Stimulated activated naive B cell treated with anti-CD40 and anti-IgM and Interleukin-4, amounts not matched to agents 10 μg/mL and 1 μg/mL and 100 μg/mL, for 72 hours (primary cell): ENCODE data around the gene TRAK2.
"Not testable (repeated sequence)": the region's sequence is repeated elsewhere in the genome, so short reads cannot be mapped to it uniquely, and the experiment has no call there.

Experiments used
- ATAC-seq, 2 donors: fragments of 150-1000 bp; cut with Tn5 transposase; replicated peaks; 2 replicates each; pipeline ENCODE4 v1.10.0; 2021; ENCODE audit warnings: moderate library complexity in 1 of 2
- DNase-seq: peaks from one replicate; pipeline ENCODE4 v3.0.0; 2021
- H3K27ac Mint-ChIP-seq: one replicate; pipeline ENCODE4 v1.8.0; 2022; ENCODE audit warnings: mild to moderate bottlenecking, mixed read lengths
- H3K27me3 Mint-ChIP-seq, 2 donors: one replicate each; pipeline ENCODE4 v1.8.0; 2022; ENCODE audit warnings: mixed read lengths in 2 of 2
- H3K36me3 Mint-ChIP-seq, 2 donors: one replicate each; pipeline ENCODE4 v1.8.0; 2022; ENCODE audit warnings: mixed read lengths in 2 of 2, mild to moderate bottlenecking in 1 of 2
- H3K4me1 Mint-ChIP-seq, 2 donors: one replicate each; pipeline ENCODE4 v1.8.0; 2022; ENCODE audit warnings: mixed read lengths in 2 of 2, mild to moderate bottlenecking in 1 of 2
- H3K4me3 Mint-ChIP-seq, 2 donors: one replicate each; pipeline ENCODE4 v1.8.0; 2022; ENCODE audit warnings: mild to moderate bottlenecking in 2 of 2, mixed read lengths in 2 of 2, moderate library complexity in 1 of 2
- H3K9me3 Mint-ChIP-seq, 2 donors: one replicate each; pipeline ENCODE4 v1.8.0; 2022; ENCODE audit warnings: mixed read lengths in 2 of 2, mild to moderate bottlenecking in 1 of 2

The TRAK2 gene

GRCh38 chr2:201378496-201379397 is 72.5 kb downstream of the TRAK2 start:
- DNase-seq (no peak), ATAC-seq (no peak)
- Mint-ChIP-seq H3K27me3 (no peaks in the 10 kb centered on the region), H3K9me3 (peaks cover 8 to 9% of the 10 kb centered on the region in 2 donors), H3K4me3 (no peak overlapping the region), H3K36me3 (peaks cover 41 to 51% of the 10 kb centered on the region in 2 donors), H3K4me1 (peaks cover 5 to 9% of the 10 kb centered on the region in 2 donors), H3K27ac (no peak overlapping the region)

DNA sequence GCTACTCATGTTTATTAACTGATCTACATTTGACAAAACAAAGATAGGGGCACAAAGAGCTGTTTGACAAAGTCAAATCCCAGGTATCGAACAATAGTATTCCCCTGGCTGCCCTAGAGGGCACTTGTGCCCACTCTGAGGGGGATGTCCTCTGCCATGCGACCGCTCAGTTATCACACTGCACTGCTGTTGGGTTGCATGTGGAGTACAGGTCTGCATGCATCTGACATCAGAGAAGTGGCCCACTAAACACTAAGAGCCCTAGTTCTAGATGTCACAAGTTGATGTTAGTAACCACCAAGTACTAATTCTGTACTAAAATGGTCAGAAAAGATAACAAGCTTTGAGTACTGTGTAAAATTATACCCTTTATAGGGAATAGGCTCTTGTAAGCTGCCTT is 74.0 kb downstream of the TRAK2 start:
- H3K27me3 Mint-ChIP-seq: no peaks in the 10 kb centered on the region
- no peak overlapping the region for H3K4me3 Mint-ChIP-seq
- H3K9me3 Mint-ChIP-seq: peaks cover 8 to 9% of the 10 kb centered on the region in 2 donors
- H3K27ac Mint-ChIP-seq: peak overlapping the region; percentile 73
- peaks cover 46 to 54% of the 10 kb centered on the region in 2 donors for H3K36me3 Mint-ChIP-seq
- ATAC-seq (no peak), DNase-seq (no peak)
- H3K4me1 Mint-ChIP-seq: peaks cover 13 to 20% of the 10 kb centered on the region in 2 donors

DNA sequence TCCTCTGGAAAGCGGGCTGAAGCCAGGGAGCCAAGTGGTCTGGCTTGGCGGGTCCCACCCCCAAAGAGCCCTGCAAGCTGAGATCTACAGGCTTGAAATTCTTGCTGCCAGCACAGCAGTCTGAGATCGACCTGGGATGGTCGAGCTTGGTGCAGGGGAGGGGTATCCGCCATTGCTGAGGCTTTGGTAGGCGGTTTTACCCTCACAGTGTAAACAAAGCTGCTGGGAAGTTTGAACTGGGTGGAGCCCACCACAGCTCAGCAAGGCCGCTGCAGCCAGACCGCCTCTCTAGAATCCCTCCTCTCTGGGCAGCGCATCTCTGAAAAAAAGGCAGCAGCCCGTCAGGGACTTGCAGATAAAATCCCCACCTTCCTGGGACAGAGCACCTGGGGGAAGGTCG is 81.5 kb downstream of the TRAK2 start:
- Mint-ChIP-seq H3K36me3 (peaks cover 70 to 88% of the 10 kb centered on the region in 2 donors), H3K4me1 (peaks cover 17 to 38% of the 10 kb centered on the region in 2 donors), H3K27ac (no peak overlapping the region), H3K4me3 (no peak overlapping the region), H3K27me3 (no peaks in the 10 kb centered on the region), H3K9me3 (peaks cover 15 to 17% of the 10 kb centered on the region in 2 donors)
- no peak for ATAC-seq
- DNase-seq: no peak

GRCh38 chr2:201369318-201369717 is 81.9 kb downstream of the TRAK2 start:
- Mint-ChIP-seq H3K9me3 (peaks cover 13 to 17% of the 10 kb centered on the region in 2 donors), H3K4me1 (peaks cover 17 to 35% of the 10 kb centered on the region in 2 donors), H3K36me3 (peaks cover 68 to 85% of the 10 kb centered on the region in 2 donors)
- ATAC-seq, H3K27ac Mint-ChIP-seq, DNase-seq, H3K4me3 Mint-ChIP-seq, H3K27me3 Mint-ChIP-seq: not testable (repeated sequence)

GRCh38 chr2:201366146-201366545 is 85.1 kb downstream of the TRAK2 start:
- Mint-ChIP-seq H3K9me3 (peaks cover 12 to 14% of the 10 kb centered on the region in 2 donors), H3K4me3 (no peak overlapping the region), H3K27me3 (no peaks in the 10 kb centered on the region), H3K27ac (no peak overlapping the region), H3K36me3 (peaks cover 64 to 78% of the 10 kb centered on the region in 2 donors), H3K4me1 (peaks cover 5 to 20% of the 10 kb centered on the region in 2 donors)
- no peak for ATAC-seq
- DNase-seq: no peak

- ATAC-seq (peak; percentile 71 to 84), DNase-seq (peak; percentile 3)
- no peak overlapping the region for H3K4me3 Mint-ChIP-seq
- H3K4me1 Mint-ChIP-seq: peaks cover 4 to 20% of the 10 kb centered on the region in 2 donors
- peaks cover 57 to 68% of the 10 kb centered on the region in 2 donors for H3K36me3 Mint-ChIP-seq
- no peaks in the 10 kb centered on the region for H3K27me3 Mint-ChIP-seq
- H3K27ac Mint-ChIP-seq: no peak overlapping the region
- H3K9me3 Mint-ChIP-seq: peaks cover 12 to 14% of the 10 kb centered on the region in 2 donors
Measured at GRCh38 chr2:201363857-201364560, 87.2 kb downstream of the TRAK2 start.

DNA sequence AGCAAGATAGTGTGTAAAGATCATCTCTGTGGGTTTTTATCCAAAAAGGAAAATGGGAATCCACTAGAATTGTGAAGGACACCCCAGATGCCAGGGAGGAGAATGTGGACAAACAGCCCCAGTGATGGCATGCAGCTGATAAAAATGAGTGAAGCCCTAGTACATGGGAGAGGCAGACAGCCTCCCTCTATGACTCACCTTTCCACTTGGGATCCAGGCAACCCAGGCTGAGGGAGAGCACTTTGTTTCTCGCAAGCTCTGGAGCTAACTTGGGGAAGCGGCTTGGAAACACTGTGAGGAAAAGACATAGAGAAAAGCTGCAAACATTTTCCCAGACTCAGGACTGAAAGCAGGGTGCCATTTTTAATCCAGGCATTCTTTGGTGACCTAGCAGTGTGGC is 88.9 kb downstream of the TRAK2 start:
- DNase-seq (no peak), ATAC-seq (no peak)
- peaks cover 7 to 20% of the 10 kb centered on the region in 2 donors for H3K4me1 Mint-ChIP-seq
- H3K27ac Mint-ChIP-seq: no peak overlapping the region
- peaks cover 7 to 8% of the 10 kb centered on the region in 2 donors for H3K9me3 Mint-ChIP-seq
- H3K36me3 Mint-ChIP-seq: peaks cover 46 to 57% of the 10 kb centered on the region in 2 donors
- no peak overlapping the region for H3K4me3 Mint-ChIP-seq
- H3K27me3 Mint-ChIP-seq: no peaks in the 10 kb centered on the region

DNA sequence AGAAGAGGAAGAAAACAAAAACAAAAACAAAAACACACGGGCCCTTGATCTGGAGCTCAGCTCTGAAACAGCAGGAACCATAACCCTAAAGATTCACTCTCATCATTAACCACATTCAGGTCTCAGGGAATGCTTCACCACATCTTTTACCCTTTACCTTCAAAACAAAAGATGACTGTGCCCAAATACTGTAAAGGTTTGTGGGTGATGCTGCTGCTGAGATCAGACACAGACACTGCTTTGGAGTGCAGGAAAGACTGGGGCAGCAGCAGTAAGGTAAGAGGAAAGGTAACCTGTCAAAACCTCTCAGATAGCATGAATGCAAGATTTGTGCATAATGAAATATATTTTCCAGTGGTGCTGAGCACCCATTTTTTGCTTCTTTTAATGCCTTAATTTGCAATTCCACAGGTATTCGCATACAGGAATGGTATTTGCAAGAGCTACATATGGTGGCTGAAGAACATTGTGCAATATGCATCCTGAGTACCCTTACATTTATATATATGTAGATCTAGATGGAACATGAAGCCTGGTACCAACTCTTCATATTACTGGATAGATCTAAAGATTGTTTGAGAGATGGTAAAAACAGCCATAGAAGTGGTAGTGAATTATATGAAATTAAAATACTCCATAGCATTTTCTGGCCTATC is 90.1 kb downstream of the TRAK2 start:
- Mint-ChIP-seq H3K4me3 (no peak overlapping the region), H3K27me3 (no peaks in the 10 kb centered on the region), H3K27ac (no peak overlapping the region), H3K9me3 (no peaks in the 10 kb centered on the region), H3K36me3 (peaks cover 37 to 46% of the 10 kb centered on the region in 2 donors), H3K4me1 (peaks cover 7 to 11% of the 10 kb centered on the region in 2 donors)
- ATAC-seq: no peak
- no peak for DNase-seq

DNA sequence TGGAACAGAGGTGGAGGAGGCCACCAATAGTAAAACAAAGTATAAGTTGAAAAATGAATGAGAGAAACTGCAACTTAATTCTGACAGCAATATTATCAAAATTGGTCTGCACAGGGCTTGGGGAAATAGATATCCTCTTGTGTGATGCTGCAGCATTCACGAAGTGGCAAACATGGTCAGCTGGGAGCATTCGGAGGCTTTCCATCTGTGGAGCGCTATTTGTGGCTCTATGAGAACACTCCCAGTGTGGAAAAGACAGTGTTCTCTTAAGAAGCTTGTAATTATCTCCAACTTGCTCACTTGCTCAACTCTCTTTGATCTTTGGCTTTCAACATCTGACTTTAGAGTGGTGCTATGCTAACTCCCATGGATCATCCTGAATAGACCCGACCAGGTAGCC is 91.0 kb downstream of the TRAK2 start:
- ATAC-seq (no peak), DNase-seq (no peak)
- H3K4me3 Mint-ChIP-seq: no peak overlapping the region
- H3K27me3 Mint-ChIP-seq: no peaks in the 10 kb centered on the region
- peaks cover 7 to 11% of the 10 kb centered on the region in 2 donors for H3K4me1 Mint-ChIP-seq
- peaks cover 36% of the 10 kb centered on the region in 2 donors for H3K36me3 Mint-ChIP-seq
- no peak overlapping the region for H3K27ac Mint-ChIP-seq
- no peaks in the 10 kb centered on the region for H3K9me3 Mint-ChIP-seq

GRCh38 chr2:201358684-201359083 is 92.6 kb downstream of the TRAK2 start:
- ATAC-seq (peak in 1 of 2 donors; percentile 48), DNase-seq (no peak)
- Mint-ChIP-seq H3K4me1 (peaks cover 4 to 5% of the 10 kb centered on the region in 2 donors), H3K4me3 (no peak overlapping the region), H3K36me3 (peaks cover 30 to 31% of the 10 kb centered on the region in 2 donors), H3K27me3 (no peaks in the 10 kb centered on the region), H3K9me3 (peaks cover 2 to 3% of the 10 kb centered on the region in 2 donors), H3K27ac (no peak overlapping the region)

- no peaks in the 10 kb centered on the region for H3K27me3 Mint-ChIP-seq
- peaks cover 0 to 5% of the 10 kb centered on the region in 2 donors for H3K4me1 Mint-ChIP-seq
- no peak within 1 kb of the TSS for H3K27ac Mint-ChIP-seq
- H3K9me3 Mint-ChIP-seq: peaks cover 2 to 3% of the 10 kb centered on the region in 2 donors
- ATAC-seq (peak in 1 of 2 donors; percentile 41), DNase-seq (no peak)
- H3K36me3 Mint-ChIP-seq: peaks cover 24 to 31% of the 10 kb centered on the region in 2 donors
- H3K4me3 Mint-ChIP-seq: no peak within 1 kb of the TSS
Measured at GRCh38 chr2:201357221-201357620, 94.0 kb downstream of the TRAK2 start, which contains the start of gene FLACC1. Gene FLACC1 (minus strand): TSS chr2:201357345. CDS start chr2:201351404, 5,941 bp downstream.

DNA sequence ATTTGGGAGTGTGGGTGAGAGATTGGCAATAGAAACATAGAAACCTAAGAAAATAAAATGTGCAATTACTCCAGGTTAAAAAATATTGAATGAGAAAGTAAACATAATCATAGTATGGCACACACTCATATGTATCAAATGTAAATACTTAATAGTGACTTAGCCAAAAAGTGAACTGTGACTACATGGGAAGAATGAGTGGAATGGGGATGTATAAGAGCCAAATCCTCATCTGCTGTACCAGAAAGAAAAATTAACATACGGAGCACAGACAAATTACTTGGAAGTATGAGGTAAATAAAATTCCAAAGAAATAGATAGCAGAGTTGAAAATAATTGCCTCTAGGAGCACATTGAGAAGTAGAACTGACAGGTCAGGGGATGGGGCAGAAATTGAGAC is 98.1 kb downstream of the TRAK2 start:
- H3K27ac Mint-ChIP-seq: no peak overlapping the region
- H3K4me1 Mint-ChIP-seq: peaks cover 0 to 2% of the 10 kb centered on the region in 2 donors

GRCh38 chr2:201350879-201351278 is 100.4 kb downstream of the TRAK2 start:
- Mint-ChIP-seq H3K4me3 (no peak overlapping the region), H3K36me3 (peaks cover 42 to 48% of the 10 kb centered on the region in 2 donors), H3K9me3 (peaks cover 2 to 3% of the 10 kb centered on the region in 2 donors), H3K4me1 (peaks cover 0 to 2% of the 10 kb centered on the region in 2 donors), H3K27ac (no peak overlapping the region), H3K27me3 (no peaks in the 10 kb centered on the region)
- no peak for ATAC-seq
- DNase-seq: no peak

More for the DNA sequence above, 98.1 kb downstream of the TRAK2 start:
- no peaks in the 10 kb centered on the region for H3K27me3 Mint-ChIP-seq
- H3K36me3 Mint-ChIP-seq: peaks cover 33 to 44% of the 10 kb centered on the region in 2 donors
- DNase-seq (no peak), ATAC-seq (no peak)
- H3K9me3 Mint-ChIP-seq: peaks cover 2 to 3% of the 10 kb centered on the region in 2 donors
- H3K4me3 Mint-ChIP-seq: no peak overlapping the region

- Mint-ChIP-seq H3K27me3 (no peaks in the 10 kb centered on the region), H3K4me3 (no peak overlapping the region), H3K27ac (no peak overlapping the region), H3K9me3 (peaks cover 2 to 3% of the 10 kb centered on the region in 2 donors), H3K36me3 (peaks cover 50 to 59% of the 10 kb centered on the region in 2 donors), H3K4me1 (peaks cover 6 to 8% of the 10 kb centered on the region in 2 donors)
- DNase-seq: no peak
- no peak for ATAC-seq
Measured at GRCh38 chr2:201349601-201350000, 101.7 kb downstream of the TRAK2 start.
